SU-DHL-6 (cell line): ENCODE measurements around the gene PALM2AKAP2.

Experiments
- H2AFZ ChIP-seq: fragments of 200-600 bp; sonication (generic); 2 replicates; pipeline ENCODE4 v1.6.1; 2014; ENCODE audit warnings: low read depth, mild to moderate bottlenecking, moderate library complexity, mixed read lengths, antibody characterized with exemption, low read length; ENCODE audit not compliant: severe bottlenecking
- H3F3A ChIP-seq: fragments of 200-600 bp; shearing (Covaris generic); 2 replicates; pipeline ENCODE4 v1.6.0; 2016; ENCODE audit warnings: antibody characterized with exemption, mild to moderate bottlenecking; ENCODE audit not compliant: insufficient read depth
- H3K27ac ChIP-seq: fragments of 200-600 bp; sonication (generic); 2 replicates; pipeline ENCODE4 v1.5.1; 2016; ENCODE audit warnings: low read depth, mild to moderate bottlenecking, low read length, moderate library complexity, mixed read lengths
- H3K27me3 ChIP-seq: fragments of 200-600 bp; sonication (generic), shearing (Covaris generic); 2 replicates; pipeline ENCODE4 v1.6.0; 2014; ENCODE audit warnings: mild to moderate bottlenecking, low read length
- H3K36me3 ChIP-seq: fragments of 200-600 bp; sonication (generic); 2 replicates; pipeline ENCODE4 v1.6.1; 2014; ENCODE audit warnings: mild to moderate bottlenecking, low read length, mixed read lengths
- H3K4me2 ChIP-seq: fragments of 300-600, 200-600 bp; shearing (Covaris generic), sonication (generic); 2 replicates; pipeline ENCODE4 v1.6.0; 2014; ENCODE audit warnings: low read length, low read depth, mild to moderate bottlenecking; ENCODE audit not compliant: poor library complexity, severe bottlenecking
- H3K4me3 ChIP-seq: fragments of 200-600 bp; sonication (generic); 2 replicates; pipeline ENCODE4 v1.5.1; 2014; ENCODE audit warnings: antibody characterized with exemption, low read length, mild to moderate bottlenecking, mixed read lengths; ENCODE audit not compliant: insufficient read depth, poor library complexity, severe bottlenecking
- H3K79me2 ChIP-seq: fragments of 200-600 bp; sonication (generic); 2 replicates; pipeline ENCODE4 v1.6.1; 2014; ENCODE audit warnings: mild to moderate bottlenecking, low read length, moderate library complexity; ENCODE audit not compliant: insufficient read depth
- H3K9ac ChIP-seq: fragments of 200-600 bp; sonication (generic); 2 replicates; pipeline ENCODE4 v1.7.0; 2014; ENCODE audit warnings: mild to moderate bottlenecking, low read length
- H3K9me2 ChIP-seq: fragments of 200-600 bp; sonication (generic); replicated peaks from 2 replicates; pipeline ENCODE4 v1.6.1; 2014; ENCODE audit warnings: low read length; ENCODE audit not compliant: insufficient read depth
- H3K9me3 ChIP-seq: fragments of 200-600 bp; sonication (generic); 2 replicates; pipeline ENCODE4 v1.6.1; 2014; ENCODE audit warnings: low read length, mixed read lengths; ENCODE audit not compliant: insufficient read depth
- H4K20me1 ChIP-seq: fragments of 200-600 bp; sonication (generic); 2 replicates; pipeline ENCODE4 v1.6.1; 2014; ENCODE audit warnings: low read depth, mild to moderate bottlenecking, antibody characterized with exemption, low read length, moderate library complexity, mixed read lengths
- CTCF ChIP-seq: fragments of 200-600 bp; sonication (generic); IDR thresholded peaks from one replicate; pipeline ENCODE4 v1.5.1; 2017; ENCODE audit warnings: antibody characterized with exemption, mild to moderate bottlenecking, low read length, moderate library complexity; ENCODE audit not compliant: insufficient read depth, poor library complexity, severe bottlenecking
- EZH2phosphoT487 ChIP-seq: fragments of 200-600 bp; sonication (generic), shearing (Covaris generic); conservative IDR thresholded peaks from 2 replicates; pipeline ENCODE4 v1.6.1; 2018; ENCODE audit warnings: mild to moderate bottlenecking, antibody characterized with exemption, low read length, moderate library complexity, mixed read lengths

The PALM2AKAP2 gene

GRCh38 chr9:109789971-109790370 is 10.0 kb downstream of the PALM2AKAP2 start:
- H3K9ac ChIP-seq = no peak overlapping the region
- no peaks in the 10 kb centered on the region for H4K20me1 ChIP-seq
- H3K9me2 ChIP-seq = no peaks in the 10 kb centered on the region
- TF ChIP-seq CTCF (no peak), EZH2phosphoT487 (no peak)
- H3K27me3 ChIP-seq = no peaks in the 10 kb centered on the region
- no peaks in the 10 kb centered on the region for H3K36me3 ChIP-seq
- H3K79me2 ChIP-seq = no peaks in the 10 kb centered on the region
- no peak overlapping the region for H3K4me3 ChIP-seq
- H2AFZ ChIP-seq = no peak overlapping the region
- no peak overlapping the region for H3K4me2 ChIP-seq
- no peaks in the 10 kb centered on the region for H3K9me3 ChIP-seq
- no peaks in the 10 kb centered on the region for H3F3A ChIP-seq
- no peak overlapping the region for H3K27ac ChIP-seq

GRCh38 chr9:109791003-109791677 is 11.1 kb downstream of the PALM2AKAP2 start:
- Histone ChIP-seq H3K27ac (no peak overlapping the region), H3K27me3 (no peaks in the 10 kb centered on the region), H3K4me2 (no peak overlapping the region), H2AFZ (no peak overlapping the region), H4K20me1 (no peaks in the 10 kb centered on the region), H3K79me2 (no peaks in the 10 kb centered on the region), H3K9me3 (no peaks in the 10 kb centered on the region), H3K36me3 (no peaks in the 10 kb centered on the region), H3F3A (no peaks in the 10 kb centered on the region), H3K9ac (no peak overlapping the region), H3K4me3 (no peak overlapping the region), H3K9me2 (no peaks in the 10 kb centered on the region)
- TF ChIP-seq EZH2phosphoT487 (no peak), CTCF (no peak)

- no peak overlapping the region for H3K9ac ChIP-seq
- no peaks in the 10 kb centered on the region for H3K27me3 ChIP-seq
- H2AFZ ChIP-seq = no peak overlapping the region
- no peaks in the 10 kb centered on the region for H3K79me2 ChIP-seq
- H3K27ac ChIP-seq = no peak overlapping the region
- no peaks in the 10 kb centered on the region for H4K20me1 ChIP-seq
- no peaks in the 10 kb centered on the region for H3K9me2 ChIP-seq
- no peak overlapping the region for H3K4me2 ChIP-seq
- TF ChIP-seq CTCF = no peak
- no peak for TF ChIP-seq EZH2phosphoT487
- H3K9me3 ChIP-seq = no peaks in the 10 kb centered on the region
- H3K4me3 ChIP-seq = no peak overlapping the region
- no peaks in the 10 kb centered on the region for H3F3A ChIP-seq
- H3K36me3 ChIP-seq = no peaks in the 10 kb centered on the region
Measured at GRCh38 chr9:109791747-109792146, 11.7 kb downstream of the PALM2AKAP2 start.
